GM12874 (cell line): ENCODE data around the gene PPAN.

Experiments
- TF ChIP-seq, protein P1 (sequence below): IDR thresholded peaks from 2 replicates; pipeline ENCODE4 v1.5.1; 2011; ENCODE audit warnings: low read depth, mild to moderate bottlenecking, control low read depth, low read length, moderate library complexity; ENCODE audit not compliant: insufficient read depth

Gene PPAN

DNA sequence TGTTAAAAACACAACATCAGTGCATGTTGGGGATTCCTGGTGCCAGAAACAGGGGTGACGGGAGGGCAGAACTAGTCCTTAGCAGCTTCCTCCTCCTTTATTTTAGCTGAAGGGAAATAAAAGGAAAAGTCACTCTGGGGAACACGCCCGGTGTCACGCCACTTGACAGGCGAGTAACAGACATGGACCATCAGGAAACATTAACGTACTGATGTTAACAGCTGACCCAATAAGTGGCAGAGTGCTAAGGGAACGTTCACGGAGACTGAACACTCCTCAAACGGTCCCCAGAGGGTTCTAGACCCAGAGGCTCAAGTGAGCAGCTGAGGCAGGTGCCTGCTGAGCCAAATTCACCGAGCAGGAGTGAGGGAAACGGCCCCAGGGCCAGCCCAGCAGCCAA, 27.4 kb downstream of the PPAN start:
- TF ChIP-seq, protein P1, sequence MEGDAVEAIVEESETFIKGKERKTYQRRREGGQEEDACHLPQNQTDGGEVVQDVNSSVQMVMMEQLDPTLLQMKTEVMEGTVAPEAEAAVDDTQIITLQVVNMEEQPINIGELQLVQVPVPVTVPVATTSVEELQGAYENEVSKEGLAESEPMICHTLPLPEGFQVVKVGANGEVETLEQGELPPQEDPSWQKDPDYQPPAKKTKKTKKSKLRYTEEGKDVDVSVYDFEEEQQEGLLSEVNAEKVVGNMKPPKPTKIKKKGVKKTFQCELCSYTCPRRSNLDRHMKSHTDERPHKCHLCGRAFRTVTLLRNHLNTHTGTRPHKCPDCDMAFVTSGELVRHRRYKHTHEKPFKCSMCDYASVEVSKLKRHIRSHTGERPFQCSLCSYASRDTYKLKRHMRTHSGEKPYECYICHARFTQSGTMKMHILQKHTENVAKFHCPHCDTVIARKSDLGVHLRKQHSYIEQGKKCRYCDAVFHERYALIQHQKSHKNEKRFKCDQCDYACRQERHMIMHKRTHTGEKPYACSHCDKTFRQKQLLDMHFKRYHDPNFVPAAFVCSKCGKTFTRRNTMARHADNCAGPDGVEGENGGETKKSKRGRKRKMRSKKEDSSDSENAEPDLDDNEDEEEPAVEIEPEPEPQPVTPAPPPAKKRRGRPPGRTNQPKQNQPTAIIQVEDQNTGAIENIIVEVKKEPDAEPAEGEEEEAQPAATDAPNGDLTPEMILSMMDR: no peak

DNA sequence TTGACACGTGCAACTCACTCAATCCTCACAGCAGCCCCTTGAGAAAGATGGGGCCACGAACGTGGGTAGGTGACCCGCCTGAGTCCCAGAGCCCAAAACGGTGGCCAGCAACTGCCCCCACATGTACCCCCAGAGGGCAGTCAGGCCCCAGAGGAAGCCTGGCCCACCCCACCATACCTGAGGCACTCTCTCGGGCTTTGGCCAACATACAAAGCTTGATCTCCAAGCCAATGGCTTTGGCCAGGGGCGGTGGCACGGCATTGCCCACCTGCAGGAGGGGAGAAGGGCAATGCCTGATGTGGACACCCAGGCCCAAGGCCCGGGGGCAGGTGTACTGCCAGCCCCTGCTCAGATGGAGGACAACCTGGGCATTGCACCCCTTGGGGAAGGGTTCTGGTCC, 27.9 kb downstream of the PPAN start:
- TF ChIP-seq, protein P1: no peak

DNA sequence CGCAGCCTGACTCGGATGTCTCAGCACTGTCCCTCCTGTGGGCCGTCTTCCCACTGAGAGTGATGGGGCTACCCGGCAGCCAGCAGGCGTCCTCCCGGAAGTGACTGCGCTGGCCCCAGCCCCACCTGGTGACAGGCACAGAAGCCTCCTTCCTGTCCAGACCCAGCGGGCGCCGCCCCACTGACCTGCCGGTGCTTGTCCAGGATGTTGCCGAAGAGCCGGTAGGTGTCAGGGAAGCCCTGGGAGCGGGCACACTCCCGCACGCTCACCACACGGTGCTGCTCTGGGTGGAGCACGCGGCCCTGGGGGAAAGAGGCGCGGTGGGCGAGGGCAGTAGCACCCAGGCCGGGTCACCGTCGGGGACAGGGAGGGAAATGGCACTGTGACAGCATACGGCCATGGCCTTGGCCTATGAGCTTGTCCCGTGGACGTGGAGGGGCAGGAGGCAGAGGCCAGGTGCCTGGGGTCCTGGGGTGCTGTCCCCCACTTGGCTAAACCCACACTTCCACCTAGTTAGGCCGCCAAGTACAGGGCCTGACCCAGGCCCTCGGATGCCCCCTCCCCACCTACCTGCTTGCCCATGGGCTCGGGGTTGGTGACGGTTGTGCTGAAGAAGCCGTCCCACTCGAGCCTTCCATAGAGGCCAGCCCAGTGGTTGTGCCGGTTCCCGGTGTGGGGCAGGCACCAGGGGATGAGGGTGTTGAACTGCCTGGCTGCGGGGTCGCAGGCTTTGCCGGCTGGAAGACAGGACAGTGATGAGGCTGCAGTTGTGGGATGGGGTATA, 29.6 kb downstream of the PPAN start:
- TF ChIP-seq, protein P1: no peak

DNA sequence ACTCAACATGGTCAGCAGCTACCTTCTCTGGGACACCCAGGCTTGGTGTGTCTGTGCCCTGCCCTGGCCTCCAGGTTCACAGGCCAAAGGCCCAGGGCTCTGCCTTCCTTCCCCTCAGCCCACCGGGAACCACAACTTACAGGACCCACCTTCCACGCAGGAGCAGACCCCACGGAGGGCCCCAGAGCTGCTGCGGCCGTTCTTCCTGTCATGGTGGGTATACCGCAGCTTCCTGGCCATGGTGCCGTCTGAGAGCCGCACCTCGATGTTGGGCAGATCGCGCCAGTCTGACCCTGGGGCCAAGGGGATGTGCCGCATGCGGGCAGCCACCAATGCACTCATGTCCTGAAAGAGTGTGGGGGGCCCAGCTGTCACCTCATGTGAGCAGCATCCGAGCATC, 30.8 kb downstream of the PPAN start:
- TF ChIP-seq, protein P1: no peak

DNA sequence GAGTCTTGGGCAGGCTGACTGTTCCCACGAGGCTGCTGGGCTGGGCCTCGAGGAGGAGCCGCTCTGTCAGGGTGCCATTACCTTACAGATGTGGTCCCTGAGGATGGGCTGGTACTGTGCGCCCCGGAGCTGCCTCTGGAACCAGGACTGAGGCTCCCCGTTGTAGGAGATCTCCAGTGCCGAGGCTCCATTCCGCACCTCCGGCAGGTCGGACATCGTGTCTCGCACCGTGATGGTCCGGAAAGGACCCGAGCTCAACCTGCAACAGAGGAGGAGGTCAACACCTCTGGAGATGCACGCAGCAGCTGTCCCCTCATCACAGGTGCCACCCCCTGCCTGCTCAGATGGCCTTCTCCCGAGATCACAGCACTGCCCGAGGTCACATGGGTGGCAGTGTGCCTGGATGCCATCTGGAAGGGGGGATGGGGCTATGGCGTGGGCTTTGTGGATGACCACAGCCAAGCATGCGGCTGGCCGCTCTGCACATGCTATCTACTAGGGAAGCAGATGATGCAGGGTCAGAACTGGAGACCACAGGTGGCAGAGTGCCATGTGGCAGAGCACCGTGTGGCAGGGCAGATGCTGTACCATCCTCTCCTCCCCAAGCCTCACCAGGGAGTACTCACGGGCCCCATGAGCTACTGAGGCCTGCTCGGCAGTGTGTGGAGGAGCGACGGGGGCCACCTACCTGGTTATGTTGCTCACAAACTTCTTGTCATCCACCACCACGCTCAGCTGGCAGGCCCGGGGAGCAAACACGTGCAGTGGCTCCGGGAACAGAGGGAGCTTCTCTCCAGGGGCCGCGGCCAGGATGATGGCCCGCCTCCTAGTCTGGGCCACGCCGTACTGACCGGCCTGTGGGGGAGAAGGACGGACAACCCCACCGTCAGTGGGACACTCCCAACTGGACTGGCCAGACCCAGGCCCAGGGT, 31.9 kb downstream of the PPAN start:
- TF ChIP-seq, protein P1: no peak

DNA sequence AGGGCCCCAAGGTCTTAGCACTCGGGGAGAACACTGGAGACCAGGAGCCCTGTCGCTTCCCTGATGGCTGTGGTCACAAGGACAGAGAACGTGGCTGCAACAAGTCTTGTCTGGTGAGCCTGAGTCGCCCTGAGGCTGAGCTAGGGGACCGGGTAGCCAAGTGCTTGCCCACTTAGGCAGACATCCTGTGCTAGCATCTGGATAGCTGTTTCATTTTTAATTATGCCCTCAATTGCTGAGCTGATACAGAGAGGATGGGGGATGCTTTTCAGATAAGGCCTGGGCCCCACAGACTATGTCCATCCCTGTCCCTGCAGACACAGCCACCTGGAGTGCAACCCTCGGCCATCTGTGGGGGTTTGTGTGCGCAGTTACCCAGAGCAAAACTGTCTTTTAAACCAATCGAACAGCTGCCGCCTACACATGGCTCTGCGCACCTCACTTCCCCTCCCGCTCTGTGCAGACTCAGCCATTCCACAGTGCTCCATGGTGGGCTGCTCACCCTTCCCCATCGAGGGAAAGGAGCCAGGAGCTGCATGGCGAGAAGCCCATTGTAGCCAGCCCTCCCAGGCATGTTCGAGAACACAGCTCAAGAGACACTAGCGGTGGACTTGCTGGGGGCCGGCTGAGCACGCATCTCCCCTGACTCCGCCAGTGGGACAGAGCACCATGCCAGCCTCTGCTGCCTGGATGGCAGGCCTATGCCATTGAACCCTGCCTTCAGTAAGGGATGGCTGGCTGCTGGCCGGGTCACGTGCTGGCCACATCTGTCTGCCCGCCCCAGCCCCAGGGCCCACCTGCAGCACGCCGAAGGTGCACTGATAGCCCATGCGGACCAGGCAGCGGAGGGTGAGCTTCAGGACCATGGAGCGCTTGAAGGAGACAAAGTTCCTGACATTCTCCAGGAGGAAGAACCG, 33.0 kb downstream of the PPAN start:
- TF ChIP-seq, protein P1: no peak
